ENCODE data around the gene ARHGAP24. TPM values are rescaled to one million over a fixed set of nuclear protein-coding genes. Genes with fewer than 3 reads are reported as not detected.

ARHGAP24 gene
- total and polyA plus RNA-seq, 2 experiments from 2014 or later = 0.21 to 0.36 TPM

GRCh38 chr4:85909851-85910250 lies 434.9 kb downstream of the ARHGAP24 start:
- no peak for TF ChIP-seq POLR2AphosphoS5 (IDR thresholded peaks at IDR 0.05; ENCODE audit: low read depth)
- TF ChIP-seq STAT1 (IDR thresholded peaks at IDR 0.05; ENCODE audit: unreplicated experiment) = no peak
- no peak for TF ChIP-seq ZNF114 (CRISPR knock-in tag; IDR thresholded peaks at IDR 0.05)
- no peak for TF ChIP-seq EZH2 (IDR thresholded peaks at IDR 0.05; ENCODE audit: low read depth, unreplicated experiment)
- TF ChIP-seq ETS1 (IDR thresholded peaks at IDR 0.05) = no peak
- no peak for TF ChIP-seq EZH2phosphoT487 (IDR thresholded peaks at IDR 0.05; ENCODE audit: unreplicated experiment)
- no peak for TF ChIP-seq CTCF (conservative IDR thresholded peaks at IDR 0.05; ENCODE audit: low read depth in 2 of 2)
- no peak for TF ChIP-seq JUNB (IDR thresholded peaks at IDR 0.05; ENCODE audit: unreplicated experiment)
- no peak for TF ChIP-seq ZNF462 (CRISPR knock-in tag; IDR thresholded peaks at IDR 0.05)
- TF ChIP-seq ZNF331 (CRISPR knock-in tag; IDR thresholded peaks at IDR 0.05; ENCODE audit: low read depth) = no peak
- TF ChIP-seq REST (IDR thresholded peaks at IDR 0.05; ENCODE audit: unreplicated experiment) = no peak
- no peak for TF ChIP-seq NANOG (IDR thresholded peaks at IDR 0.05; ENCODE audit: borderline replicate concordance)
- TF ChIP-seq CREB1 (CRISPR knock-in tag; IDR thresholded peaks at IDR 0.05; ENCODE audit: low read depth) = no peak
- no peaks in the 10 kb centered on the region for H3F3A ChIP-seq (replicated peaks; ENCODE audit: low read depth)
- ATAC-seq (peak; percentile 42; the same call in 2 of the 3 replicates), DNase-seq (ENCODE audit: low spot score) (no peak)
- H3K36me3 ChIP-seq (ENCODE audit: insufficient read depth) = no peaks in the 10 kb centered on the region
- H3K27ac ChIP-seq (ENCODE audit: low read depth) = no peak overlapping the region
- Mint-ChIP-seq H3K27me3 (ENCODE audit: insufficient read depth, low read depth, poor library complexity) (no peaks in the 10 kb centered on the region), H3K4me1 (no peaks in the 10 kb centered on the region), H3K9me3 (no peaks in the 10 kb centered on the region), H3K27ac (no peak overlapping the region), H3K4me3 (no peak overlapping the region; the same call in 2 of the 3 replicates), H3K36me3 (ENCODE audit: low read depth) (no peaks in the 10 kb centered on the region)
- no peaks in the 10 kb centered on the region for H3K9me2 ChIP-seq (ENCODE audit: insufficient read depth)
- H3K4me1 ChIP-seq (ENCODE audit: insufficient read depth) = no peaks in the 10 kb centered on the region
- H3K4me3 ChIP-seq = no peak overlapping the region
- no peak overlapping the region for H2AFZ ChIP-seq
- H3K4me2 ChIP-seq = no peak overlapping the region
- H3K79me2 ChIP-seq (replicated peaks; ENCODE audit: insufficient read depth) = no peaks in the 10 kb centered on the region
- H4K20me1 ChIP-seq (replicated peaks; ENCODE audit: insufficient read depth) = no peaks in the 10 kb centered on the region
- no peaks in the 10 kb centered on the region for H3K27me3 ChIP-seq (ENCODE audit: insufficient read depth)
